HepG2 (cell line): ENCODE measurements around the gene TFCP2L1.

Experiments
- ATF1 ChIP-seq: IDR thresholded peaks from 2 replicates; pipeline ENCODE4 v1.6.1; 2016; ENCODE audit warnings: mild to moderate bottlenecking, control low read depth
- CEBPB ChIP-seq: IDR thresholded peaks from 2 replicates; pipeline ENCODE4 v1.6.1; 2011; ENCODE audit warnings: low read depth, low read length, improper control_type of control experiment, borderline replicate concordance
- MAFF ChIP-seq: IDR thresholded peaks from 2 replicates; pipeline ENCODE4 v1.6.1; 2011; ENCODE audit warnings: low read depth, low read length, improper control_type of control experiment
- POLR2A ChIP-seq, 2 experiments: IDR thresholded peaks; 2 replicates each; pipeline ENCODE4 v1.6.1; 2011; ENCODE audit warnings: low read depth in 2 of 2, low read length in 2 of 2, mild to moderate bottlenecking in 1 of 2, moderate library complexity in 1 of 2; ENCODE audit not compliant: insufficient read depth in 1 of 2
- SETDB1 ChIP-seq: sonication (generic); formaldehyde crosslinking; IDR thresholded peaks from 2 replicates; pipeline ENCODE4 v1.5.1; 2020; ENCODE audit warnings: missing genetic modification reagents, mild to moderate bottlenecking, borderline replicate concordance
- SP140L ChIP-seq: sonication (generic); formaldehyde crosslinking; IDR thresholded peaks from 2 replicates; pipeline ENCODE4 v1.4.0; 2020; ENCODE audit warnings: missing genetic modification reagents, borderline replicate concordance
- TCF7L2 ChIP-seq: IDR thresholded peaks from 2 replicates; pipeline ENCODE4 v1.6.1; 2011; ENCODE audit warnings: mild to moderate bottlenecking, low read depth, low read length, moderate library complexity
- YY1 ChIP-seq: IDR thresholded peaks from 2 replicates; pipeline ENCODE4 v1.6.1; 2011; ENCODE audit warnings: low read length, low read depth, moderate library complexity, mild to moderate bottlenecking; ENCODE audit not compliant: insufficient read depth, insufficient replicate concordance

DNA sequence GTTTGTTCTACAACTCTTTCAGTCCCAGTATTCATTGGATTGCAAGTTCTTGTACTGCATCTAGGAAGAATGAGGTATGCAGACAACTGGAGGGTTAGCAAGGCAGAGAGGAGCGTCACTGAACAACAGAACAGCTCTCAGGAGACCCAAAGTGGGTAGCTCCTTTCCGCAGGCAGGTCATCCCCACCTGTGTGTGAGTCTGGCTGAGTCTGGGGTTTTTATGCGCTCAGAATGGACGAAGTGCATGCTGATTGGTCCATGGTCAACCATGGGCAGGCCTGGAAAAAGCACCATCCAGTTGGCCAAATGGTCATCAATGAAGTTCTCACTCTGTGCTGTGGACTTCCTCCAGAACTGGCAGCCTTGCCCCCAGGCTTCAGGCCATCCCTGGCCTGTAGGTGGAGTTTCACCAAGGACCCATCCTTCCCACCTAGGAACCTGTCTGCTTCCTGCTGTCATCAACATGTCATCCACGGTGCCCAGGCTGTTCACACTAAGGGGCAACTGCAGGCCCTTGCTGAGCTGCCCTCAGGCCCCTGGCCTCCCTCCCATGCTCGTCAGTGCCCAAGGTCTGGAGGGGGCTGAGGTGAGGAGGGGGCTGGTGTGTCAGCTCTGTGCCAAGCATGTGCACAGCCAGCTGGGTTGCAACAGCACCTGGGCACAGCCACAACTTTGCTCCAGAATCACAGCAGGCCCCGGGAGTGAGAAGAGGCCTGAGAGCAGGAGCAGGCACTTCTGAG lies 11.1 kb upstream of the TFCP2L1 start:
- TF ChIP-seq SETDB1 (CRISPR knock-in tag): no peak
- no peak for TF ChIP-seq ATF1 (CRISPR knock-in tag)
- TF ChIP-seq POLR2A (IDR thresholded peaks at IDR 0.05; ENCODE audit: insufficient read depth in 1 of 2, low read depth in 2 of 2, low read length in 2 of 2): no peak
- TF ChIP-seq MAFF: no peak
- TF ChIP-seq TCF7L2: no peak
- TF ChIP-seq SP140L: no peak
- TF ChIP-seq CEBPB: no peak
- TF ChIP-seq YY1: no peak
